CD4-positive, alpha-beta memory T cell (primary cell): ENCODE measurements around the gene EFR3B. TPM values are rescaled to one million over a fixed set of nuclear protein-coding genes. Genes with fewer than 3 reads are reported as not detected.
"Not testable (repeated sequence)": the region's sequence is repeated elsewhere in the genome, so short reads cannot be mapped to it uniquely, and the experiment has no call there.

Experiments
- CTCF ChIA-PET: fragments of 350-600 bp; sonication (Branson Sonifier 250); formaldehyde crosslinking; loops from one replicate; lab custom pipeline; 2021; ENCODE audit warnings: inconsistent platforms; ENCODE audit not compliant: partially characterized antibody; lab: Charles Lee
- POLR2A ChIA-PET: fragments of 350-600 bp; sonication (Branson Sonifier 250); formaldehyde crosslinking; loops from one replicate; lab custom pipeline; 2021; ENCODE audit not compliant: partially characterized antibody; lab: Charles Lee
- DNase-seq, 5 donors: peaks; one replicate each; pipeline versions ENCODE4 v3.0.0 to v3.0.0-alpha.2; 2020 to 2022; ENCODE audit warnings: mixed read lengths in 1 of 5
- H3K27ac ChIP-seq: one replicate; pipeline ENCODE4 v1.7.0; 2013; ENCODE audit warnings: low read depth, low read length
- H3K27me3 ChIP-seq: 2 replicates; pipeline ENCODE4 v1.7.0; 2013; ENCODE audit warnings: mild to moderate bottlenecking, low read length, moderate library complexity; ENCODE audit not compliant: insufficient read depth
- H3K36me3 ChIP-seq: 2 replicates; pipeline ENCODE4 v1.7.0; 2013; ENCODE audit warnings: mild to moderate bottlenecking, low read length, moderate library complexity; ENCODE audit not compliant: insufficient read depth
- H3K4me1 ChIP-seq: 2 replicates; pipeline ENCODE4 v1.7.0; 2013; ENCODE audit warnings: mild to moderate bottlenecking, low read length, moderate library complexity; ENCODE audit not compliant: insufficient read depth
- H3K4me3 ChIP-seq, 2 donors: one replicate each; pipeline ENCODE4 v1.7.0; 2013; ENCODE audit warnings: low read length in 2 of 2, mild to moderate bottlenecking in 1 of 2
- H3K9me3 ChIP-seq, 2 donors: one replicate each; pipeline ENCODE4 v1.7.0; 2013; ENCODE audit warnings: low read length in 2 of 2, control low read depth in 1 of 2; ENCODE audit not compliant: control insufficient read depth in 1 of 2
- H3K27ac Mint-ChIP-seq, 7 donors: one replicate each; pipeline ENCODE4 v1.8.0; 2020 to 2021; ENCODE audit warnings: mixed read lengths in 7 of 7, mild to moderate bottlenecking in 6 of 7, inconsistent platforms in 3 of 7, moderate library complexity in 3 of 7
- H3K27me3 Mint-ChIP-seq, 2 donors: one replicate each; pipeline ENCODE4 v1.8.0; 2020 to 2021; ENCODE audit warnings: mixed read lengths in 2 of 2
- H3K36me3 Mint-ChIP-seq, 2 donors: one replicate each; pipeline ENCODE4 v1.8.0; 2020 to 2021; ENCODE audit warnings: mixed read lengths in 2 of 2, inconsistent platforms in 1 of 2, mild to moderate bottlenecking in 1 of 2
- H3K4me1 Mint-ChIP-seq, 4 donors: one replicate each; pipeline ENCODE4 v1.8.0; 2020 to 2021; ENCODE audit warnings: mixed read lengths in 4 of 4, mild to moderate bottlenecking in 1 of 4
- H3K4me3 Mint-ChIP-seq, 8 donors: one replicate each; pipeline ENCODE4 v1.8.0; 2020 to 2021; ENCODE audit warnings: mixed read lengths in 8 of 8, mild to moderate bottlenecking in 7 of 8, moderate library complexity in 6 of 8, inconsistent platforms in 3 of 8
- H3K9me3 Mint-ChIP-seq, 8 donors: one replicate each; pipeline ENCODE4 v1.8.0; 2020 to 2021; ENCODE audit warnings: mixed read lengths in 8 of 8, mild to moderate bottlenecking in 5 of 8, inconsistent platforms in 3 of 8, moderate library complexity in 1 of 8
- intact Hi-C: fragments of 100-400 bp; cut with micrococcal nuclease; formaldehyde crosslinking; loops from one replicate; pipeline ENCODE4 v1.15.1; 2023
- polyA plus RNA-seq, 2 donors: library from polyadenylated mRNA; unstranded; fragments of 300-500 nt; fragmentation: Illumina TruSeq; gene quantifications; one replicate each; pipeline ENCODE4 v1.2.3, GENCODE V29; 2021
- total RNA-seq, 2 experiments: library from RNA; stranded (reverse); gene quantifications; one replicate each; pipeline ENCODE4 v1.2.3, GENCODE V29; 2021

Gene EFR3B
- total and polyA plus RNA-seq, 4 experiments from 2014 or later = 0.07 to 0.14 (median 0.12) TPM; not detected in 1

GRCh38 chr2:25145803-25146202, 103.9 kb downstream of the EFR3B start:
- H3K36me3 Mint-ChIP-seq = no peaks in the 10 kb centered on the region
- peaks cover 7% of the 10 kb centered on the region in 2 donors for H3K27me3 Mint-ChIP-seq
- H3K27ac Mint-ChIP-seq = no peak overlapping the region
- intact Hi-C loops = no loop called here
- no peaks in the 10 kb centered on the region for H3K27me3 ChIP-seq
- no peak for DNase-seq
- no peak overlapping the region for H3K4me3 Mint-ChIP-seq
- no peaks in the 10 kb centered on the region for H3K36me3 ChIP-seq
- no peaks in the 10 kb centered on the region for H3K4me1 ChIP-seq
- no peaks in the 10 kb centered on the region for H3K9me3 Mint-ChIP-seq
- no peak overlapping the region for H3K4me3 ChIP-seq
- CTCF ChIA-PET = no interaction called here
- no peak overlapping the region for H3K27ac ChIP-seq
- H3K4me1 Mint-ChIP-seq = no peaks in the 10 kb centered on the region
- POLR2A ChIA-PET = no interaction called here
- H3K9me3 ChIP-seq = no peaks in the 10 kb centered on the region

GRCh38 chr2:25146896-25147295, 105.0 kb downstream of the EFR3B start:
- no peak overlapping the region for H3K4me3 Mint-ChIP-seq
- H3K36me3 ChIP-seq = no peaks in the 10 kb centered on the region
- intact Hi-C loops = no loop called here
- no peak for DNase-seq
- H3K9me3 Mint-ChIP-seq = no peaks in the 10 kb centered on the region
- ChIA-PET CTCF (no interaction called here), POLR2A (no interaction called here)
- H3K4me3 ChIP-seq = no peak overlapping the region
- H3K36me3 Mint-ChIP-seq = no peaks in the 10 kb centered on the region
- H3K9me3 ChIP-seq = no peaks in the 10 kb centered on the region
- H3K27ac Mint-ChIP-seq = peak overlapping the region in 2 of 7 donors; percentile 26 to 30
- no peaks in the 10 kb centered on the region for H3K4me1 Mint-ChIP-seq
- H3K27ac ChIP-seq = no peak overlapping the region
- peaks cover 7 to 8% of the 10 kb centered on the region in 2 donors for H3K27me3 Mint-ChIP-seq
- H3K27me3 ChIP-seq = no peaks in the 10 kb centered on the region
- H3K4me1 ChIP-seq = no peaks in the 10 kb centered on the region

GRCh38 chr2:25149646-25150045, 107.8 kb downstream of the EFR3B start:
- ChIA-PET POLR2A (no interaction called here), CTCF (no interaction called here)
- Histone ChIP-seq H3K36me3 (no peaks in the 10 kb centered on the region), H3K4me1 (no peaks in the 10 kb centered on the region), H3K9me3 (no peaks in the 10 kb centered on the region), H3K27ac (no peak overlapping the region), H3K4me3 (no peak overlapping the region), H3K27me3 (no peaks in the 10 kb centered on the region)
- Mint-ChIP-seq H3K9me3 (no peaks in the 10 kb centered on the region), H3K27ac (no peak overlapping the region), H3K4me1 (no peaks in the 10 kb centered on the region), H3K36me3 (no peaks in the 10 kb centered on the region), H3K27me3 (peaks cover 8 to 9% of the 10 kb centered on the region in 2 donors), H3K4me3 (no peak overlapping the region)
- DNase-seq = no peak
- intact Hi-C loops = no loop called here

GRCh38 chr2:25150993-25151392, 109.1 kb downstream of the EFR3B start:
- H3K36me3 Mint-ChIP-seq, H3K4me1 ChIP-seq, H3K4me3 ChIP-seq, H3K4me1 Mint-ChIP-seq, H3K9me3 Mint-ChIP-seq, POLR2A ChIA-PET, H3K27me3 Mint-ChIP-seq, H3K36me3 ChIP-seq, H3K27me3 ChIP-seq, H3K27ac ChIP-seq, H3K9me3 ChIP-seq, CTCF ChIA-PET, DNase-seq, intact Hi-C loops, H3K4me3 Mint-ChIP-seq: not testable (repeated sequence)
- H3K27ac Mint-ChIP-seq = peak overlapping the region in 1 of 7 donors; percentile 18

GRCh38 chr2:25151718-25152117, 109.8 kb downstream of the EFR3B start:
- no peak for DNase-seq
- Mint-ChIP-seq H3K4me3 (no peak overlapping the region), H3K9me3 (no peaks in the 10 kb centered on the region), H3K4me1 (no peaks in the 10 kb centered on the region), H3K36me3 (no peaks in the 10 kb centered on the region), H3K27me3 (peaks cover 6 to 7% of the 10 kb centered on the region in 2 donors), H3K27ac (no peak overlapping the region)
- Histone ChIP-seq H3K36me3 (no peaks in the 10 kb centered on the region), H3K9me3 (no peaks in the 10 kb centered on the region), H3K4me3 (no peak overlapping the region), H3K27me3 (no peaks in the 10 kb centered on the region), H3K27ac (no peak overlapping the region), H3K4me1 (no peaks in the 10 kb centered on the region)
- ChIA-PET POLR2A (no interaction called here), CTCF (no interaction called here)
- intact Hi-C loops = no loop called here

- intact Hi-C loops = no loop called here
- Mint-ChIP-seq H3K36me3 (no peaks in the 10 kb centered on the region), H3K9me3 (no peaks in the 10 kb centered on the region), H3K4me3 (no peak overlapping the region), H3K27me3 (peaks cover 1 to 5% of the 10 kb centered on the region in 2 donors), H3K27ac (peak overlapping the region in 2 of 7 donors; percentile 1 to 8), H3K4me1 (peaks cover 0 to 9% (median 5%) of the 10 kb centered on the region in 4 donors)
- H3K27me3 ChIP-seq = no peaks in the 10 kb centered on the region
- no peak overlapping the region for H3K4me3 ChIP-seq
- peaks cover 7% of the 10 kb centered on the region for H3K4me1 ChIP-seq
- ChIA-PET POLR2A (no interaction called here), CTCF (no interaction called here)
- H3K9me3 ChIP-seq = no peaks in the 10 kb centered on the region
- H3K36me3 ChIP-seq = no peaks in the 10 kb centered on the region
- H3K27ac ChIP-seq = no peak overlapping the region
- DNase-seq = no peak
These were observed 113.5 kb downstream of the EFR3B start for GRCh38 chr2:25155401-25155800.

GRCh38 chr2:25158096-25158852, 116.4 kb downstream of the EFR3B start:
- H3K27ac Mint-ChIP-seq = no peak overlapping the region
- no peaks in the 10 kb centered on the region for H3K36me3 Mint-ChIP-seq
- intact Hi-C loops = no loop called here

More at GRCh38 chr2:25158096-25158852, 116.4 kb downstream of the EFR3B start:
- Mint-ChIP-seq H3K4me3 (no peak overlapping the region), H3K27me3 (peaks cover 0 to 5% of the 10 kb centered on the region in 2 donors), H3K4me1 (peaks cover 3 to 9% (median 5%) of the 10 kb centered on the region in 4 donors), H3K9me3 (no peaks in the 10 kb centered on the region)
- Histone ChIP-seq H3K4me1 (peaks cover 12% of the 10 kb centered on the region), H3K27me3 (no peaks in the 10 kb centered on the region), H3K27ac (no peak overlapping the region), H3K36me3 (no peaks in the 10 kb centered on the region), H3K4me3 (no peak overlapping the region), H3K9me3 (no peaks in the 10 kb centered on the region)
- CTCF ChIA-PET = no interaction called here
- no peak for DNase-seq
- POLR2A ChIA-PET = no interaction called here
